ENCODE data around the gene FAM83E. TPM values are rescaled to one million over a fixed set of nuclear protein-coding genes. Genes with fewer than 3 reads are reported as not detected.

FAM83E gene
- total RNA-seq, 1 donor from 2014 or later, result 8.1 TPM

GRCh38 chr19:48638831-48639381, 24.0 kb upstream of the FAM83E start:
- no peaks in the 10 kb centered on the region for H3K27me3 Mint-ChIP-seq
- TF ChIP-seq CTCF (conservative IDR thresholded peaks at IDR 0.05), result no peak
- H3K36me3 Mint-ChIP-seq, result peaks cover 11% of the 10 kb centered on the region
- DNase-seq (ENCODE audit: extremely low spot score, unreplicated experiment), result no peak
- H3K4me3 Mint-ChIP-seq, result peak overlapping the region; percentile 91
- H3K27ac Mint-ChIP-seq, result peak overlapping the region; percentile 96
- H3K9me3 Mint-ChIP-seq, result no peaks in the 10 kb centered on the region
- H3K4me1 Mint-ChIP-seq (ENCODE audit: unreplicated experiment), result peaks cover 18% of the 10 kb centered on the region

- H3K27ac Mint-ChIP-seq, result peak overlapping the region; percentile 96
- H3K4me3 Mint-ChIP-seq, result peak overlapping the region; percentile 91
- H3K36me3 Mint-ChIP-seq, result peaks cover 11% of the 10 kb centered on the region
- no peaks in the 10 kb centered on the region for H3K9me3 Mint-ChIP-seq
- DNase-seq (ENCODE audit: extremely low spot score, unreplicated experiment), result peak; percentile 86
- no peak for TF ChIP-seq CTCF (conservative IDR thresholded peaks at IDR 0.05)
- H3K27me3 Mint-ChIP-seq, result no peaks in the 10 kb centered on the region
- H3K4me1 Mint-ChIP-seq (ENCODE audit: unreplicated experiment), result peaks cover 18% of the 10 kb centered on the region
These were observed 23.3 kb upstream of the FAM83E start for GRCh38 chr19:48637948-48638830.

- no peaks in the 10 kb centered on the region for H3K27me3 Mint-ChIP-seq
These were observed 22.6 kb upstream of the FAM83E start for GRCh38 chr19:48637449-48637947.

GRCh38 chr19:48636859-48637448, 22.1 kb upstream of the FAM83E start, which contains the start of gene DBP:
DBP (minus strand) TSS chr19:48637379; CDS start chr19:48636994, 385 bp downstream.
- peak within 1 kb of the TSS; percentile 96 for H3K27ac Mint-ChIP-seq
- no peaks in the 10 kb centered on the region for H3K27me3 Mint-ChIP-seq
- peaks cover 19% of the 10 kb centered on the region for H3K4me1 Mint-ChIP-seq (ENCODE audit: unreplicated experiment)
- peaks cover 15% of the 10 kb centered on the region for H3K36me3 Mint-ChIP-seq
- DNase-seq (ENCODE audit: extremely low spot score, unreplicated experiment), result no peak
- H3K9me3 Mint-ChIP-seq, result no peaks in the 10 kb centered on the region
- peak within 1 kb of the TSS; percentile 91 for H3K4me3 Mint-ChIP-seq
- TF ChIP-seq CTCF (conservative IDR thresholded peaks at IDR 0.05), result no peak

More at GRCh38 chr19:48637449-48637947, 22.6 kb upstream of the FAM83E start:
- Mint-ChIP-seq H3K9me3 (no peaks in the 10 kb centered on the region), H3K4me1 (ENCODE audit: unreplicated experiment) (peaks cover 18% of the 10 kb centered on the region), H3K36me3 (peaks cover 13% of the 10 kb centered on the region), H3K27ac (peak overlapping the region; percentile 96), H3K4me3 (peak overlapping the region; percentile 91)
- DNase-seq (ENCODE audit: extremely low spot score, unreplicated experiment), result peak; percentile 99
- TF ChIP-seq CTCF (conservative IDR thresholded peaks at IDR 0.05), result no peak

- no peak for DNase-seq (ENCODE audit: extremely low spot score, unreplicated experiment)
- H3K36me3 Mint-ChIP-seq, result peaks cover 15% of the 10 kb centered on the region
- TF ChIP-seq CTCF (conservative IDR thresholded peaks at IDR 0.05), result no peak
- H3K4me3 Mint-ChIP-seq, result peak overlapping the region; percentile 91
- H3K27me3 Mint-ChIP-seq, result no peaks in the 10 kb centered on the region
- H3K9me3 Mint-ChIP-seq, result no peaks in the 10 kb centered on the region
- peaks cover 24% of the 10 kb centered on the region for H3K4me1 Mint-ChIP-seq (ENCODE audit: unreplicated experiment)
- H3K27ac Mint-ChIP-seq, result peak overlapping the region; percentile 96
These were observed 21.3 kb upstream of the FAM83E start for GRCh38 chr19:48635966-48636858.

Measured in type B pancreatic cell (in vitro differentiated cells).